NCI-H446 (cell line): ENCODE results near the gene OSBP2.

Experiments used
- DNase-seq, 2 experiments: peaks; one replicate each; lab custom pipeline; 2025; lab: John Stamatoyannopoulos, UW

OSBP2 gene

DNA sequence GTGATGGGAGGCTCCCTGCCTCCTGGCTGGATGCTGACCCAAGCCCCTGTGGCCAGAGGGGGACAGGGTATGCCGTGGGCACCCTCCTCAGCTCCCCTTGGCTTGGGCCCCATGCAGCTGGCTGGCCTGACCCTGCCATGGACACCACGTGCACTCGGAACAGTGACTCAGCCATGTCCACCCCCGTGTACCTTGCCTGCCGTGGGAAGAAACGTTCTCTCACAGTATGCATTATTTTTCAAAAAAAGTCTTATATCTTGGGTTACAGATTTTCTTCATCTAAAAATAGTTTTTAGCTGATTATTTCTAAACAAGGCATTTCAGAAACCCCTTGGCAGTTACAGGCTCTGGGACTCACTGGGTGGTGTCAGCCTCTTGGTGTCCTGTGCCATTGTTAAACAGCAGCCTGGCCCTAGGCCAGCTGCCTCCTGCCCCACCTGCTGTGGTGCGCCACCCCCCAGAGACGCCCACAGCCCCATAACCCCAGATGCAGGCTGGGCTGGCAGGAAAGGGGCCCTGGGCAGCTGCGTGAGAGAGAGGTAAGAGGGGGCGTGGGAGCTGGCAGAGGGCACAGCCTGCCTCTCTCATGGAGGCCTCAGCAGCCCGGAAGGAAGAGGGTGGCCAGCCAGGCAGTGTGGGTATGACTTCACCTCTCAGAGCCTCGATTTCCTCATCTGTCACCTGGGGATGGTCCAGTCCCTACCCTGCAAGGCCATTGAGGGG, 174.2 kb downstream of the OSBP2 start:
- DNase-seq = no peak

DNA sequence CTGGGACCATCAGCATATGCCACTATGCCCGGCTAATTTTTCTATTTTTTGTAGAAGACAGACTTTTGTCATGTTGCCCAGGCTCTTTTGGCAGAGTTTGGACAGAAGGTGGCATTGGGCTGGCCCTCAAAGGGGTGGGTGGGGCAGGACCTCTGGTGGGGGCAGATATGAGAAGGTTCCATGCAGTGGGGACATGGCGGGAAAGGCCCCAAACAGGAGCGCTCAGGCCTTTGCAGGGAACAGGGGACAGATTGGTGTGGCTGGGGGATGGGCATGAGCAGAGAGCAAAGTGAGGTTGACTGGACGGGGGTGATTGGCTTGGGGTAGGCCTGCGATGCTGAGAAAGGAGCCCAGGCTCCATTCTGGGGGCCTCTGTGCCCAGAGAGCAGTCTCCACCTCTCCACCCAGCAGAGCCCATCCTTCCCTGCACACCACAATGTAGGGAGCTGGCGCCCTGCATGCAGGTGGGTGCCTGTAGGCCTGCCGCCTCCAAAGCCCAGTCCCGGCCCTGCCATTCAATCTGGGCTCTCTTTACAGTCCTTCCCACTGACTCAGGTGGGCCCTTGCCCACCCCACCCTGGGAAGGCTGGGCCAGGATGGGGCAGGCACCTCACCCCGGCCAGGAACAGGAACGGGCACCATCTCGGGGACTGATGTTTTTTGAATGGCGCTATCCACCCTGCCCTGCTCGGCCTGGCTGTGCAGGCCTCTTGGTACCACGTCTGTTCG, 175.2 kb downstream of the OSBP2 start:
- no peak for DNase-seq

DNA sequence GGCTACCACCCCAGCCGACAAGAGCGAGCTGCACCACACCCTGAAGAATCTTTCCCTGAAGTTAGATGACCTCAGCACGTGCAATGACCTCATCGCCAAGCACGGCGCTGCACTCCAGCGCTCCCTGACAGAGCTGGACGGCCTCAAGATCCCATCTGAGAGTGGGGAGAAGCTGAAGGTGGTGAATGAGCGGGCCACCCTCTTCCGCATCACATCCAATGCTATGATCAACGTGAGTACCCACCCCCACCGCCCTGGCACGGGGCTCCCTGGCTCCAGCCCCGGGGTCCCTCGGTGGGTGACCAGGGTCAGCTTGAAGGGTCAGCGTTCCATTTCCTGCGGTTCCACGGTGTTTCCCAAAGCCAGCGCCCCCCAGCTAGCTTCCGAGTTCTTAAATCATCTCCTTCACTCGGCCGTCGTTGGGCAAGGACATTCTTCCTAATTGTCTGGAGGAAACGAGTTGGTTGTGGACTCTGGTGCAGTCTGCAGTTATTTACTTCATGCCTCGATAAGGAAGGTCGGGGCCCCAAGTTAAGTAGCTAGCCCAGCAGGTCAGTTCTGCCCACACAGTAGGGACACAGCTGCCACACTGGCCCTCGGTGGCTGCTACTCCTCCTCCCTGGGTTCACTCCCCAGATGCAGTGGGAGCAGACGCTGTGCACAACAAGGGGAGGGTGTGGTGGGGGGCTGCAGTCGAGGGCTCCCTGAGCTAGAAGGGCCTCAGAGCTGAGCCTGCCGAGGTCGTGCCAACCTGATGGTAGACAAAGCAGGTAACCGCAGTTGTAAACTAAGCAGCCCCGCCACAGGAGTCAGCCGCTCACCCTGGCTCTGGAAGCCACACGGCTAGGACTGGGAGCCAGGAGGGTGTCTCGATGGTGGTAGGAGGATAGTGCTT, 176.0 kb downstream of the OSBP2 start:
- no peak for DNase-seq

DNA sequence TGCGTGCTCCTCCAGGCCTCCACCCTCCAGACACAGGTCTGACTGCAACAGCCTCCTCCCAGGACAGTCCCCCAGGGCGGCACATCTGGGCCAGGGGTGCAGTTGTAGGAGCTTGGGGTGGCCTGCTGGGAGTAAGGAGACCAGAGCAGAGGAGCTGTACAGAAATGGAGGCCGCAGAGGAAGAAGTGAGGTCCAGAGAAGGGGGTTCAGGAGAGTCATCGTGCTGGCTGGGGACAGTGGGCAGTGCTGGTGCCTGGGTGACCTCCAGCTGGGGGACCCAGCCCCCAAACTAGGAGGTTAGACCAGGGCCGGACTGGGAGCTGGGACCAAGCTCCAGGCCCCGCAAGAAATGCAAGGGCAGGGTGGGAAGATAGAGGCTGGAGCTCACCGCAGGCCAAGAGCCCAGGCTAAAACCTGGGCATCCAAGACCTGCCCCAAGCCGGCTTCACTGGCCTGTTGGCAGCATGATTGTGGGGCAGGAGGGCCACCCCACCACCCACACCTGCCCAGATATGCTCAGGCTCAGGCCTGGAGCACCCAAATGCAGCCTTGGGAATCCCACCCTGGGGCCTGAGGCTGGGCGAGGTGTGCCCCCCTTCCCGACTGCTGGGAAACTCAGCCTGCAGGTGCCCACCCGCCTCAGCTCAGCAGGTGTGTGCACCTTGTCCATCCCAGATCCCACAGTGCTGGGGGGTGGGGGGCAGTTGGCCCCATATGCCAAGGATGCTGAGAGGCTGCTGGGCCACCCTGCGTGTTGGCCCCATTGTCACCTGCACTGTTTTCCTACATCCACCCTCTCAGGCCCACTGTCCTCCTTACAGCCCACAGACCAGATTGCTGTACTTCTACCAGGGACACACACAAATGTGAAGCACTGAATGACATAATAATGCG, 177.0 kb downstream of the OSBP2 start:
- DNase-seq = no peak

DNA sequence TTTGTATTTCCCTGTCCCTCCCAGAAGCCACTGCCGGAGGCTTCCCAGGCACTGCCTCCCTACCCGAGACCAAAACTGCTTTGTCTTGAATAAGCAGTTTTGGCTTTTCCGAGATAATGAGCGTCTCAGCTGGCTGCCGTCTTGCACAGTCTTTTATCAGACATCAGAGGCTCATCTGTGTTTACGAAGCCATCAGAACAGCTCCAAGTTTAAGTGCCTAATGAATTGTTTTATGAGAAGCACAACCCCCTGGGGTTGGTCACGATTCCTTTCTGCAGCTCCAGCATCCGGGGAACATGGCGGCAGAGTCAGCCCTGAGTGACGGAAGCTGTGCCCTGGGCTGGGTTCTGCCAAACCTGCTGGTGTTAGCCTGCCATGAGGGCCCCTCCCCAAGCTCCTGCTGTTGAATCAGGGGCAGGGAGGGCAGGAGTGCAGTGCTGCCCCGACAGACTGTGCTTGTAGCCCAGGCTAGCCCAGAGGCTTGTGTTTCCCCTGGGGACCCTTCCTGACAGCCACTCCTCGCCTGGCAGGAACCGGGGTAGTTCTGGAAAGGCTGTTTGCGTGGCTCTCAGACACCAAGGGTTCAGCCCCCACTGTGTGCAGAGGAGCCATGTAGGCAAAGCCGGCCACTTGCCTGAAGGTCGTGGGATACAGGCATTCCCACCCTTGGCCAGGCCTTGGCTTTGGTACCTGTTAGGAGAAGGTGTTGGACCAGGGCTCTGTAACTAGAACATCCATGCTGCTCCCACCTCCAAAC, 177.8 kb downstream of the OSBP2 start:
- no peak for DNase-seq

DNA sequence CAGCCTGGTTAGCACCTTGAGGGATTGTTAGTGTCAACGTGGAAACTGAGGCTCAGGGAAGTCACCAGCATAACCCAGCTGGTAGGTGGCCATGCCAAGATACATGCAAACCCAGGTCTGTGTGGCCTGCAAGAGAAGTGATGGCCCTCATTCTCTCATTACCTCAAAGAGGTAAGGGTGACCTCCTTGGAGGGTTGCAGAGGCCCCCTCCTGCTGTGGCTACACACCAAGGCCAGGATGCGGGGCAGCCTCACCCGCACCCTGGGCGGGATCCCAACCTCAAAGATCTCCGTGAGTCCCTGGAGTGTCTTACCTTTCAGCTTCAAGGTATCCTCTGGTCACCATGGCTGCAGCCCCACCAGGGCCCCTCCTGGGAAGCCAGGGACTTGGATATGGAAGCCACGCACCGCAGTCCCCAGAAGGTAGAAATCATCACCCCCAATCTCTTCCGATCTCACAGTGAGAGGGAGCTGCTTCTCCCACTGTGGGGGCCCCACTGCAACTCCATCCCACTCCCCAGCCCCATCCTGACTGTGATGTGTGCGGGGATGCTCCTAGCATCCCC, 178.5 kb downstream of the OSBP2 start:
- DNase-seq = no peak

DNA sequence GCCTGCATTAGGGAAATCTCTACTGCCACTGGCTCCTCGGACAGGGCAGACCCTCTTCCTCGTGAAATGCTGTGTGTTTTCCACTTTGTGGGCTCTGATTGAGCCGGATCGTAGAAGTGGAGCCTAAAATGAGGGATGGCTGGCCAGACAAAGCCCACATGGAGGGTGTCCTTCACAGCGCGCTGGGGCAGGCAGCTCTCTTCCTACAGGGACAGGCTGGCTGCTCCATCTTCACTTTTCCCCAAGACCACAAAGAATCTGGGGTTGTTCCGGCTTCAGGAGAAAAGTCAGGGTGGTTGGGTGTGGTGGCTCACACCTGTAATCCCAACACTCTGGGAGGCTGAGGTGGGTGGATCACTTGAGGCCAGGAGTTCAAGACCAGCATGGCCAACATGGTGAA, 179.0 kb downstream of the OSBP2 start:
- no peak for DNase-seq

DNA sequence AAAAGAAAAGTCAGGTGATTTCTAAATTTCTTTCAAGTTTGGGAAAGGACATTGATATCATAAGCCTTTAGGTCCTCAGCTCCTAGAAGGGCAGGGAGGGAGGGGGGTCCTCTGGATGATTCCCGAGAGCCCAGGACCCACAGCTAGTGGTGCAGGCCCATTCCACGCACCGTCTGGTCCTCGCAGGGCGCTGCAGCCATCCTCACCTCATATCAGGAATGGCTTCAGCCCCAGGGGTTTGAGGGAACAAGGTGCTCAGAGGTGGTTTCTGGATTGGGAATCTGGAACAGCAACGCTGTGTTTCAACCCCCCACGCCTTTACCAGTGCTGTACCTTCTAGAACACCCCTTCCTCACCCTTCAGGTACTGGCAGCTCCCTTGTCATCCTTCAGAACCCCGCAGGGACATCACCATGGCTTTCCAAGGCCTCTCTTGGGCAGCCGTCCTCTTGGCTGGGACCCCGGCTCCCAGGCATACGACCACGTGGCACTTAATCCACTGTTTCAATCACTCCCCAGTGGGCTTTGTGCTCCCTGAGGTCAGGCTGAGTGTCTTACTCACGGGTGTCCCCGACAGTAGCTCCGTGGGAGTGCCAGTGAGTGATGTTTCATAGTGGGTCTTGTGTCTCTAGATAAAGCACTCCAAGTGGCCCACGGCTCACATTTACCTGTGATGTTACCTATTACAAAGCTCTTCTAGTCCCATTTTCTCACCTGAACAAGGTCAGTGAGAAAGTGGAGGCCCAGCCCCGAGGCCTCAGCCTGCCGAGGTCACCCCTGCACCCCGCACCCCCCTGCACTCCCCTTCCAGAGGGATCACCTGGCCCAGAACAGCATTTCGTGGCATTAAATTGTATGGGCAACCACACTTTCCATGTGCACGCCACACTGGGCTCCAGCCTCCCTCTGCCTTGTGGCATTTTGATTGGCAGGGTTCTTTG, 180.0 kb downstream of the OSBP2 start:
- DNase-seq = no peak

DNA sequence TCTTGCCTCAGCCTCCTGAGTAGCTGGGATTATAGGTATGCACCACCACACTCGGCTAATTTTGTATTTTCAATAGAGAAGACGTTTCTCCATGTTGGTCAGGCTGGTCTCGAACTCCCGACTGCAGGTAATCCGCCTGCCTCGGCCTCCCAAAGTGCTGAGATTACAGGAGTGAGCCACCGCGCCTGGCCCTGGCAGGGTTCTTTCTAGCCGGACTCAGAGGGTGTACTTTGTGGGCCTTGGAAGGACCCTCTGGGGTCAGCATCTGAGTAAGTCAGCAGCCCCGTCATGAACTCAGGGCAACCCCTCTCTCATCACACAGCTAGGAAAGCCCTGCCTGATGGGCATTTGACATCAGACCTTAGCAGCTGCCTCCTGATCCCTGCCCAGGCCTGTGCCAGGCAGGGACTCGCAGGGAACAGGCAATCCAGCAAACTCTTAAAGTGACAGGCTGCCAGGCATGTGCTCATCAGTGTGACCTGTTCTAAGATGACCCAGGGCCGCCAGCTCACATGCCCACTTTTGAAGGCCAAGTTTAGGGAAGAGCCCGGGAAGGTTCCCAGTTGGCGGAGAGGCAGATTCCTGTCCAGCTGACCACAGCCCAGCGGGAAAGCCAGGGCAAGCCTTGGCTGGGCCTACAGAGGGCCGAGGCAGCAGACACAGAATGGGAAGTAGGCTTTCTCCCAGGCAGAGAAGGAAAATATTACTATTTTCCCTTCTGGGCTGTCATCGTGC, 181.0 kb downstream of the OSBP2 start:
- DNase-seq = no peak

DNA sequence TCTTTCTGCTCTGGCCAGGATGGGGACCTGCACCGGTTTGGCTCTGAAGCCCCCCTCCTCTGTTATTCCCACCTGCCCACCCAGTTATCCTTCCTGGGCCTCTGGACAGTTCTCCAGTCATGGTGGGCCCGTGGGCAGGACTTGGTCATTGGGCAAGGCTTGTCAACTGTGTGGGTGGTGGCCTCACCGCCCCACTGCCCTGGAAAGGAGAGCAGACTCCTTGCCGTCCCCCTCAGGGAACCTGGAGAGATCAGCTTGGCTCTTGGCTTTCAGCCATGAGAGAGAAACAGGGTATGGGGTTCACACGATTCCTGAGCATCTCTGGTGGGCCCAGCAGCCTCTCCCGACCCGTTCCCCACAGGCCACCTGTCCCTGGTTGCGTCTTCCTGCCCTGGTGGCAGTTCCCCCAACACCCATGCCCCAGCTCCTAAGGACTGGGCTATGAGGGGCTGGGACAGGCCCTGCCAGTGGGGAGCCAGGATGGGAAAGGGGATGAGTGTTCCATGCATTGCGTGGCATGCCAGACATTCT, 181.6 kb downstream of the OSBP2 start:
- DNase-seq = no peak

DNA sequence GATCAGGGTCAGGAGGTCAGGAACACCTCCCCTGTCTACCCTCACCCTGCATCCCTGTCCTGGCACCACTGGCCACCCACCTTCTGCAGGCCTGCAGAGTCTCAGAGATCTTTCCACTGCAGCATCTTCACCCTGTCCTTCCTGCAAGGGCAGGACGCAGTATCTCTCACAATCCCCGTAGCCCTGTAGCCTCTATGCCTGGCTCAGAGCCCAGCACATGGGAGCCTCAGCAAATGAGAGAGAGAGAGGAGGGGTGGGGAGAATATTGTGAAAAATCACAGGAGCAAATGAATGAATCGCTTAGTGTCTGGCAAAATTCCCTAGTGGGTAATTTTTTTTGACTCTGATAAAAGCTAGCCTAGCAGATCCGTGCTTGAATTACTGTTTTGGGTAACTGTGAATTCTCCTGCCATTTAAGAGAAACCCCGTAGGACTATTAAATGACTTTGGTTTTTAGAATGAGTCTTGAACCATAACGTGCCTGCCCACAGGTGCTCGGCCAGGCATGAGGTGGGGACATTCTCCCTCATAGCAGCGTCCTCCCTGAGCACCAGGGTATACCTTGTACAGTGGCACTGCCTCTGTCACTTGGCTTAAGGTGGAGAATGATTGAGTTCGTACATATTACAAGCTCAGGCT, 182.4 kb downstream of the OSBP2 start:
- peak; percentile 63 to 87 for DNase-seq

DNA sequence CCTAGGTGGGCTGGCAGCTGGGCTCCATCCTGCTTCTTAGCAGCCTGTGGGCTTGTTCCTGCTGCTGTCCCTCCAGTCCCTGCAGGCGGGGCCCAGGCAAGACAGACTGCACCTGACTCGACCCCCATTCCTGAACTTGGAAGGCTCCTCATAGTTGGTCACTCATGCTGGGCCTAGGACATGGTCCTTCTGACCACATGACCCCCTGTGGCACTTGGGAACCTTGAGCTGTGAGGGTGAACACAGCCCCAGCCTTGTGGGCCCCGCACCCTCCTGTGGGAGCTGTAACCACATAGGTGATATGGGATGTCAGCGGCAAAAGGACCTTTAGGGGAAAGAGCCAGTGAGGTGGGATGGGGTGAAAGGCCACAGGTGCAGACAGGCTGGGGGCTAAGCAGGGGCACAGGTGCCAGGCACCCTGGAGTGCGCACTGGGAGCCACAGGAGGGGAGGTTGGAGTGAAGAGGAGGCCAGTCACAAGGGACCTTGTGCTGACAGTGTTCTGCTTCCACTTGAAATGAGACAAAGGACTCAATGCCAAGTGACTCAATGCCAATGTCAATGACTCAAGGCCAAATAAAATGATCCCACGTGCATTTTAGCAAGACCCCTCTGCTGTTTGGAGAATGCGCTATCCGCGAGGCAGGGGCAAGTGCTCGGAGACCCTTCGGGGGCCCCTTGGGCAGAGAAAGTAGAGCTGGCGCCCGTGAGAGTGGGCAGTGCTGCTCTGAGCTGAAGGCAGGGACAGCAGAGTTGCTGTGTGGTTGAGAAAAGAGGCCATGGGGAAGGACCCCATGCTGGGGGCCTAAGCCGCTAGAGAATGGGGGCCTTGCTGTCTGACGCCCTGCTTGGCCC, 183.2 kb downstream of the OSBP2 start:
- DNase-seq = peak; percentile 17 to 66

DNA sequence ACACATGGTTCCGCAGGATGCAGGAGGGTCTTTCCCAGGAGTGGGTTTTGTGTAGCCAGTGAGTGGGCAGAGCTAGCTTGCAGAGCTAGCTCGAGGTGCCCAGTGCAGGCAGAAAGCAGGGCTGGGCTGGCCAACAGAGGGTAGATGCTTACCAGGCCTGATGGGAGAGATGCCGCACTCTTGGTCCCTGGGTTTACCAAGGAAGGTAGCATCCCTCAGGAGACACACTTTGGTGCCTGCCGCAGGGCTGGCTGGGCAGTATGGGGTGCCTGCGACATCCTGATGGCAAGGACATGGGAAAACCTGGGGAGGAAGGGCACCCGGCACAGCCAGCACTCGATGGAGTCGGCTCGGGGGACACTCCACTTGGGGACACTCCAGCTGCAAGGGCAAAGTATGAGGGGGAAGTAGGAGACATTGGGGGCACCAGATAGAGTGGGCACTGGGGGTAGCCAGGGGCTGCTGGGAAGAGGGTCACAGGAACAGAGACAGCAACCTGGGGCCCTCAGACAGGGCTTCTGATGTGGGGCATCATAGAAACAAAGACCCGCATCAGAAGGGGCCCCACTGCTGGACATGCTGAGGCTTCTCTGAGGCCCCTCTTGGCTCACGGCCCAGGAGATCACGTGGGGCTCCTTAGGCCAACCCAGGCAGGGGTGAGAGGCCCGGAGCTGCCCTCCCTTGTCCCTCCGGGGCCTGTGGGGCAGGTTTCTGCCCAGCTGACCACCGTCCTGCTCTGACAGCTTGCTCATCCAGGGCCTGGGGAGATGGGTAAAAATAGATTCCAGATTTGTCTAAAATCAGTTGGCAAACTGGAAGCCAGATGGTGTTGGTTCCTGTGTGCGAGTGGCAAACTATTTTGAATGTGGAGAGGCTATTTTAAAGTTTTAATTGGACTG, 184.1 kb downstream of the OSBP2 start:
- peak; percentile 31 to 68 for DNase-seq

DNA sequence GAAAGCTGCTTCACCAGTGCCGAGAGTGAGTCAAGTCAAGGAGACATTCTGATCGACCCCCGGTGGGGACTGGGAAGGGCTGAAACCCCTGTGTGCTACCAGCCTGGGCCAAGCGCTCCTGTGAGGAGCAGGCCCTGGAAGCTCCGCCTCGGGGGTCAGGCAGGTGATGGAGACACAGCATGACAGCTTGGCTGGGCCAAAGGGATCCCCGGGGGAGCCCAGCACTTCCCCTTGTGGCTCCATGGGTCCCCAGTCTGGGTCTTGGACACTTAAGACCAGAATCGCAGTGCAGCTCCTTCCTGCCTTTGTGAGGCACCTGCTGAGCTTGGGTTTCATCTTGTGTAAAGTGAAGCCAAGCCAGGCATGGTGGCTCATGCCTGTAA, 184.7 kb downstream of the OSBP2 start:
- peak in 1 of 2 experiments; percentile 56 for DNase-seq

DNA sequence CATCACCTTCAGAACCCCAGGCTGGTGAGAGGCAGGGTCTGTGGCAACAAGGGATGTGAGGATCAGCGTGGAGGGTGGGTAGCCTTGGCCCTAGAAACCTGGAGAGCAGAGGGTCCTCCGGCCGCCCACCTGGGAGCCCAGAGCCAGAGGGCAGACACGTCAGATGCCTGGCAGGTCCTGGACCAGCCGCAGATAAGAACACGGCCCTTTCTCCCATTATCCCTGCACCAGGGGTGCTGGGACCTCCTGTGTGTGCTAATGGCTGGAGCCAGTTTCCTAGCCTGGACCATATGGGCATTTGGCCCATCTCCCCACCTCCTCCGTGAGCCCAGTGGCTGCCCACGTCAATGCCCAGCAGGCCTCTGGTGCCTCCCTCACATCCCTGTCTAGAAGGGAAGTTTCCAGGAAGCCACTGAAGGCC, 185.5 kb downstream of the OSBP2 start:
- DNase-seq = no peak

DNA sequence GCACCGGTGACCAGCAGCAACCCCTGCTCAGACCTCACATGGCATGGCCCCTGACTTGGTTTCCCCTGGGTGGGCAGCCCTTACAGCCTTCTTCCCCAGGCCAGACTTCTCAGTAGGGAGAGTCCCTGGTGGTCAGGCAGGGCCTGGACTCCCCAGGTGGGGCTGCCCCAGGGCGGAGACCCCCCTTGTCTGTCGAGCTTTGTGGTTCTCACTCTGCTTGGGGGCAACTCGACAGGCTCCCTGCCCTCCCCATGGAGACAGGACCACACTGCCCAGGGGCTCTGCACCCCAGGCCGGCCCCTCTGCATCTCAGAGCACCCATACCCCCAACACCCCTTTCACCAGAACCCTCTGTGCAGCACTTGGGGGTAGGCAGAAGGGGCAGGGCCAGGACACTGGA, 186.2 kb downstream of the OSBP2 start:
- no peak for DNase-seq
